Neural progenitor cell (in vitro differentiated cells): ENCODE results near the gene WDR62. TPM values are rescaled to one million over a fixed set of nuclear protein-coding genes. Genes with fewer than 3 reads are reported as not detected.
"Not testable (repeated sequence)": the region's sequence is repeated elsewhere in the genome, so short reads cannot be mapped to it uniquely, and the experiment has no call there.

Source experiments
- DNase-seq: peaks from one replicate; pipeline ENCODE4 v3.0.0-alpha.2; 2016; ENCODE audit warnings: low spot score
- H2AFZ ChIP-seq: fragments of 200-600 bp; sonication (generic); replicated peaks from 2 replicates; pipeline ENCODE4 v1.6.1; 2016; ENCODE audit warnings: antibody characterized with exemption
- H3F3A ChIP-seq: fragments of 200-600 bp; sonication (generic); 2 replicates; pipeline ENCODE4 v1.6.1; 2016; ENCODE audit warnings: antibody characterized with exemption, low read depth
- H3K27ac ChIP-seq: fragments of 200-600 bp; sonication (generic); 2 replicates; pipeline ENCODE4 v1.5.1; 2016; ENCODE audit warnings: mild to moderate bottlenecking
- H3K27me3 ChIP-seq: fragments of 200-600 bp; sonication (generic); 2 replicates; pipeline ENCODE4 v1.6.1; 2016; ENCODE audit warnings: mild to moderate bottlenecking, moderate library complexity
- H3K36me3 ChIP-seq: fragments of 200-600 bp; sonication (generic); 2 replicates; pipeline ENCODE4 v1.5.1; 2016
- H3K4me1 ChIP-seq: fragments of 200-600 bp; sonication (generic); 2 replicates; pipeline ENCODE4 v1.6.1; 2016; ENCODE audit warnings: mixed run types
- H3K4me2 ChIP-seq: fragments of 200-600 bp; sonication (generic); 2 replicates; pipeline ENCODE4 v1.6.1; 2016
- H3K4me3 ChIP-seq: fragments of 200-600 bp; sonication (generic); 2 replicates; pipeline ENCODE4 v1.5.1; 2016
- H3K79me2 ChIP-seq: fragments of 200-600 bp; sonication (generic); 2 replicates; pipeline ENCODE4 v1.6.1; 2016; ENCODE audit warnings: low read depth
- H3K9ac ChIP-seq: fragments of 200-600 bp; sonication (generic); 2 replicates; pipeline ENCODE4 v1.6.1; 2016
- H3K9me3 ChIP-seq: fragments of 200-600 bp; sonication (generic); 2 replicates; pipeline ENCODE4 v1.5.1; 2016; ENCODE audit warnings: low read depth
- H4K20me1 ChIP-seq: fragments of 200-600 bp; sonication (generic); 2 replicates; pipeline ENCODE4 v1.6.1; 2016; ENCODE audit warnings: low read depth
- H3K27ac Mint-ChIP-seq: 3 replicates; pipeline ENCODE4 v1.8.0; 2021; ENCODE audit warnings: mixed read lengths
- H3K27me3 Mint-ChIP-seq: 2 replicates; pipeline ENCODE4 v1.8.0; 2022; ENCODE audit warnings: low read depth, mild to moderate bottlenecking, inconsistent platforms, moderate library complexity, mixed read lengths; ENCODE audit not compliant: insufficient read depth
- H3K36me3 Mint-ChIP-seq: 3 replicates; pipeline ENCODE4 v1.8.0; 2021; ENCODE audit warnings: mixed read lengths
- H3K4me1 Mint-ChIP-seq: 3 replicates; pipeline ENCODE4 v1.8.0; 2021; ENCODE audit warnings: mixed read lengths
- H3K4me3 Mint-ChIP-seq: 3 replicates; pipeline ENCODE4 v1.8.0; 2021; ENCODE audit warnings: mild to moderate bottlenecking, moderate library complexity, mixed read lengths
- H3K9me3 Mint-ChIP-seq: 3 replicates; pipeline ENCODE4 v1.8.0; 2020; ENCODE audit warnings: mixed read lengths
- EZH2 ChIP-seq: fragments of 200-600 bp; sonication (generic); IDR thresholded peaks from 2 replicates; pipeline ENCODE4 v1.6.1; 2017; ENCODE audit warnings: antibody characterized with exemption, mild to moderate bottlenecking, moderate library complexity
- EZH2phosphoT487 ChIP-seq: fragments of 200-600 bp; sonication (generic); IDR thresholded peaks from 2 replicates; pipeline ENCODE4 v1.6.1; 2017; ENCODE audit warnings: antibody characterized with exemption
- total RNA-seq: library from RNA; depleted of rRNA; stranded (reverse); fragments of >200 nt; gene quantifications from 2 replicates; pipeline ENCODE4 v1.2.3, GENCODE V29; 2015; ENCODE audit warnings: low replicate concordance
- TF ChIP-seq, protein P1 (sequence below): fragments of 200-600 bp; sonication (generic); IDR thresholded peaks from 2 replicates; pipeline ENCODE4 v1.5.1; 2017; ENCODE audit warnings: antibody characterized with exemption, mild to moderate bottlenecking

The WDR62 gene
- total RNA-seq, 1 donor from 2014 or later = 12.0 TPM

DNA sequence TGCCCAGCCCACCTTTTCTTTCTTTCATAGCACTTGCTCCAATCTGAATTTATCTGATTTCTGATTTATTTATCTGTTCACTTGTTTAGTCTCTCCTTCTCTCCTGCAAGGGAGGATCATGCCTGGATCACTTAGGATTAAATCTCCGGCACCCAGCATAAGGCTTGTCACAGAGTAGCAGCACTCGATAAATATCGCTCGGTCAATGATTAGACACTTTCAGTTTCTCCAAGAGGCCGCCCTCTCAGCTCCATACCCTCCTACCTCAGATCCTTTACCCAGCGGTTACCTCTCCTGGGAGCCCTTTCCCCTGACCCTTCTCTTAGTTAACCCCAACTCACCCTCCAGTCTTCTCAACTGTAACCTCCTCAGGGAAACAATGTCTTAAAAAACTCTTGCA, 23.4 kb upstream of the WDR62 start:
- peak overlapping the region; percentile 100 for H3K4me3 ChIP-seq
- peaks cover 16% of the 10 kb centered on the region for H3K36me3 Mint-ChIP-seq
- peak overlapping the region; percentile 90 for H3K4me3 Mint-ChIP-seq
- peaks cover 16% of the 10 kb centered on the region for H3K4me1 Mint-ChIP-seq
- peak overlapping the region; percentile 94 for H3K4me2 ChIP-seq
- no peak for DNase-seq
- H3K27me3 Mint-ChIP-seq = peaks cover 7% of the 10 kb centered on the region
- H3K27me3 ChIP-seq = no peaks in the 10 kb centered on the region
- peaks cover 7% of the 10 kb centered on the region for H3K4me1 ChIP-seq
- peaks cover 10% of the 10 kb centered on the region for H3K79me2 ChIP-seq
- no peaks in the 10 kb centered on the region for H3K9me3 ChIP-seq
- no peak for TF ChIP-seq EZH2phosphoT487
- TF ChIP-seq EZH2 = no peak
- TF ChIP-seq, protein P1, sequence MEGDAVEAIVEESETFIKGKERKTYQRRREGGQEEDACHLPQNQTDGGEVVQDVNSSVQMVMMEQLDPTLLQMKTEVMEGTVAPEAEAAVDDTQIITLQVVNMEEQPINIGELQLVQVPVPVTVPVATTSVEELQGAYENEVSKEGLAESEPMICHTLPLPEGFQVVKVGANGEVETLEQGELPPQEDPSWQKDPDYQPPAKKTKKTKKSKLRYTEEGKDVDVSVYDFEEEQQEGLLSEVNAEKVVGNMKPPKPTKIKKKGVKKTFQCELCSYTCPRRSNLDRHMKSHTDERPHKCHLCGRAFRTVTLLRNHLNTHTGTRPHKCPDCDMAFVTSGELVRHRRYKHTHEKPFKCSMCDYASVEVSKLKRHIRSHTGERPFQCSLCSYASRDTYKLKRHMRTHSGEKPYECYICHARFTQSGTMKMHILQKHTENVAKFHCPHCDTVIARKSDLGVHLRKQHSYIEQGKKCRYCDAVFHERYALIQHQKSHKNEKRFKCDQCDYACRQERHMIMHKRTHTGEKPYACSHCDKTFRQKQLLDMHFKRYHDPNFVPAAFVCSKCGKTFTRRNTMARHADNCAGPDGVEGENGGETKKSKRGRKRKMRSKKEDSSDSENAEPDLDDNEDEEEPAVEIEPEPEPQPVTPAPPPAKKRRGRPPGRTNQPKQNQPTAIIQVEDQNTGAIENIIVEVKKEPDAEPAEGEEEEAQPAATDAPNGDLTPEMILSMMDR = no peak
- no peak overlapping the region for H3K9ac ChIP-seq
- no peak overlapping the region for H3K27ac ChIP-seq
- no peaks in the 10 kb centered on the region for H3K36me3 ChIP-seq
- H3K9me3 Mint-ChIP-seq = no peaks in the 10 kb centered on the region
- peaks cover 8% of the 10 kb centered on the region for H4K20me1 ChIP-seq
- peaks cover 7% of the 10 kb centered on the region for H3F3A ChIP-seq
- no peak overlapping the region for H2AFZ ChIP-seq
- no peak overlapping the region for H3K27ac Mint-ChIP-seq

DNA sequence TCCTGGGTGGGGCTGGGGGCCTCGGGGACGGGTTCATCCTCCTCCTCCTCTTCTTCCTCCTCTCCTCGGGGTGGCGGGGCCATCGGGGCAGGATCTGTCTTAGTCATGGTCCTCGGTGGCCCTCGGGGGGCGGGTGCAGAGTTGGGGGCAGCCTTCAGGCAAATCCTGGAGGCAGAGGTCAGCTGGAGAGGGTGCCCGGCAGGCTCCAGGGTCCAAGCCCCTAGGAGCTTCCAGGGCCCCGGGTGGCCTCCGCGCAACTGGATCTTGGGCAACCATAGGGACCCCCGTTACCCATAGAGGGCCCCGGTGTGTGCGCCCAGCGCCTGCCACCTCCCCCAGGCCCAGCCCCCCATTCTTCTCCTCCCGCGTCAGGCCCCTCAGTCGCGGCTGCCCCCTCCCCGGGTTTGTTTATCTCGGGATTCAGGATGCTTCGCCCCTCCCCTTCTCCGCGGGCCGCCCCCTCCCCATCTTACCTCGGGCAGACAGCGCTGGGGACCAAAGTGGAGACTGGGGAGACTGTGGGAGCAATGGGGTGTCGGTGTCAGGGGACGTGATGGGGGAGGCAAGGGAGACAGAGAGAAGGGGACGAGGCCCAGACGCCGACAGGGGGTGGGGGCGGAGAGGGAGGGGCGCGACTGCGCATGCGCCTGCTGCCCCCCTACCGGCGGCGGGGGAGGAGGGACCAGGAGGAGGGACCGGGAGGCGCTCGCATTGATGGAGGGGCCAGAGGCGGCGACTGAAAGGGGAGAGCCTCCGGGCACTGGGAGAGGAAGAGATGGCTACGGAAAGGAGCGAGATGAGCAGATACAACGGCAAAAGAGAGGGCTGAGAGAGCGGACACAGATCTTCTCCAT, 22.2 kb upstream of the WDR62 start, which contains the start of gene CLIP3:
CLIP3 (minus strand) TSS at position 623 of the 854 bp plus-strand sequence; CDS start at position 107, 516 bp downstream.
- H3K27ac Mint-ChIP-seq = peak within 1 kb of the TSS; percentile 76
- peaks cover 7% of the 10 kb centered on the region for H3K4me1 ChIP-seq
- TF ChIP-seq EZH2phosphoT487 (no peak), EZH2 (no peak)
- TF ChIP-seq, protein P1 = peak; percentile 7
- H3K79me2 ChIP-seq = peaks cover 10% of the 10 kb centered on the region
- H3K9me3 ChIP-seq = no peaks in the 10 kb centered on the region
- H3K4me2 ChIP-seq = peak within 1 kb of the TSS; percentile 94
- peaks cover 9% of the 10 kb centered on the region for H3K27me3 Mint-ChIP-seq
- H3K27ac ChIP-seq = no peak within 1 kb of the TSS
- peak within 1 kb of the TSS; percentile 100 for H3K4me3 ChIP-seq
- no peaks in the 10 kb centered on the region for H3K9me3 Mint-ChIP-seq
- peak within 1 kb of the TSS; percentile 72 for H3K9ac ChIP-seq
- no peaks in the 10 kb centered on the region for H3K27me3 ChIP-seq
- peaks cover 7% of the 10 kb centered on the region for H3F3A ChIP-seq
- peak; percentile 91 for DNase-seq
- peaks cover 9% of the 10 kb centered on the region for H3K36me3 Mint-ChIP-seq
- no peaks in the 10 kb centered on the region for H3K36me3 ChIP-seq
- H4K20me1 ChIP-seq = peaks cover 8% of the 10 kb centered on the region
- H2AFZ ChIP-seq = peak within 1 kb of the TSS; percentile 99
- H3K4me1 Mint-ChIP-seq = peaks cover 16% of the 10 kb centered on the region
- peak within 1 kb of the TSS; percentile 90 for H3K4me3 Mint-ChIP-seq

DNA sequence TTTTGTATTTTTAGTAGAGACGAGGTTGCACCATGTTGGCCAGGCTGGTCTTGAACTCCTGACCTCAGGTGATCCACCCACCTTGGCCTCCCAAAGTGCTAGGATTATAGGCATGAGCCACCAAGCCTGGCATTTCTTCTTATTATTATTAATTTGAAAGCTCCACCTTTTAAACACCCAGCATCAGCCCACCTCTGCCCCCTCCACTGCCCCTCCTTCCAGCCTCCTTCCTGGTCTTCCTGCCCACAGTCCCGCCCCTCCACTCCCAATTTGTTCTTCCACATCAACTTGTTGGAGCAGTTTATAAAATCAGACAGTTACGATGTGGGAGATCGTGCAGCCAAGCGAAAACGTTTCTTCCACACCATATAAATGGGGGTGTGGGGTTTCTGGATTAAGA, 14.2 kb upstream of the WDR62 start:
- Histone ChIP-seq H3K4me1 (no peaks in the 10 kb centered on the region), H4K20me1 (no peaks in the 10 kb centered on the region), H3K36me3 (no peaks in the 10 kb centered on the region), H3K9me3 (no peaks in the 10 kb centered on the region), H3K79me2 (no peaks in the 10 kb centered on the region), H2AFZ (no peak overlapping the region), H3K9ac (no peak overlapping the region), H3K27me3 (no peaks in the 10 kb centered on the region), H3K4me3 (no peak overlapping the region), H3K27ac (no peak overlapping the region), H3F3A (no peaks in the 10 kb centered on the region), H3K4me2 (no peak overlapping the region)
- Mint-ChIP-seq H3K9me3 (no peaks in the 10 kb centered on the region), H3K36me3 (peaks cover 5% of the 10 kb centered on the region), H3K27ac (no peak overlapping the region), H3K27me3 (peaks cover 2% of the 10 kb centered on the region), H3K4me3 (no peak overlapping the region), H3K4me1 (peaks cover 12% of the 10 kb centered on the region)
- no peak for DNase-seq
- TF ChIP-seq EZH2phosphoT487 = no peak
- TF ChIP-seq, protein P1 = no peak
- no peak for TF ChIP-seq EZH2

DNA sequence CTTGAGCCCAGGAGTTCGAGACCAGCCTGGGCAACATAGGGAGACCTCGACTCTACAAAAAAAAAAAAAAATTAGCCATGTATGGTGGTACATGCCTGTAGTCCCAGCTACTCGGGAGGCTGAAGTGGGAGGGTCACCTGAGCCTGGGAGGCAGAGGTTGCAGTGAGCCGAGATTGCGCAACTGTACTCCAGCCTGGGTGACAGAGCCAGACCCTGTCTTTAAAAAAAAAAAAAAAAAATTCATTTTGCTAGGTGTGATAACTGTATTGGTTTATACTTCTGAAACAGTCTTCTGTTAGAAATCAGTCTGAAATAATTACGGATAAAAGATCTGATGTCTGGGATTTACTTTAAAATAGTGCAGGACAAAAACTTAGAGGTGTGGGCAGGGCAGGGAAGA, 13.6 kb upstream of the WDR62 start:
- Mint-ChIP-seq H3K4me3 (peak overlapping the region; percentile 14), H3K27ac (peak overlapping the region; percentile 89), H3K4me1 (peaks cover 12% of the 10 kb centered on the region)
- not testable (repeated sequence) for H4K20me1 ChIP-seq, H3K27me3 ChIP-seq, H3K27me3 Mint-ChIP-seq, H3K9ac ChIP-seq, H3K36me3 Mint-ChIP-seq, DNase-seq, H3K4me3 ChIP-seq, H3K4me2 ChIP-seq, H3K4me1 ChIP-seq, H3K9me3 ChIP-seq, H3K27ac ChIP-seq, H3K9me3 Mint-ChIP-seq, H3F3A ChIP-seq, H2AFZ ChIP-seq, H3K79me2 ChIP-seq, H3K36me3 ChIP-seq
